GM12872 (cell line): ENCODE data around the gene TTC21A.

Experiments used
- CTCF ChIP-seq: IDR thresholded peaks from 3 replicates; pipeline ENCODE4 v1.5.1; 2011; ENCODE audit warnings: low read depth, mild to moderate bottlenecking, low read length, moderate library complexity; ENCODE audit not compliant: insufficient read depth

The TTC21A gene

DNA sequence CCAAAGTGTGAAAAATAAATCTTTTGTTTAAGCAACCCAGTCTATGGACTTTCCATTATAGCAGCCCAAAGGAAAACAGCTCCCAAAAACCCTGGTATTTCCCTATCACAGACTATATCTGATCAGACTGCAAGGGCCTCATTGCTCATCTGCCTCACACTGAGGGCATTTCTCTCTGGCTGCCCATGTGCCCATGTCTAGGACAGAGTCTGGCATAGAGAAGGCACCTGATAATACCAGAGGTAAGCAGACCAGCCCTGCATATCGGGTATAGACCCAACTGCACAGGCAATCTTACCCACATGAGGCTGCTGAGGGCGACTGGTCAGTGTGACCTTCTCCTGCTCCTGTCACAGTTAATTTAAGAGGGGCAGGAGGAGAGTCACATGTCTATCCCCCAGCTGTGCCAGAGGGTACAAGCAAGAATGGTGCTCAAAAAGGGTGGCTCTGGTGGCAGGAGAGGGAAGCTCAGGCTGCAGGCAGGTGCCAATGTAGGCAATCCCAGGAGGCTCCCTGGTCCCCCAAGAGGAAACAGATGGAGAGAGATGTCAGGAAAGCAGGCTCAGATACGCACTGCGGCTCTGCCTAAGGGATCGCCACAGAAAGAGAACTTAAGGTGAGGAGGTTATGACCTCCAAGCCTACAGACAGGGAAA is 42.8 kb downstream of the TTC21A start:
- peak; percentile 41; the same call in 1 of the 3 replicates for TF ChIP-seq CTCF

- no peak for TF ChIP-seq CTCF
These were observed 43.5 kb downstream of the TTC21A start for GRCh38 chr3:39150803-39151631.

- TF ChIP-seq CTCF = no peak
These were observed 46.4 kb downstream of the TTC21A start for GRCh38 chr3:39153977-39154279.

- TF ChIP-seq CTCF = no peak
These were observed 47.0 kb downstream of the TTC21A start for GRCh38 chr3:39154280-39155021.

- no peak for TF ChIP-seq CTCF
These were observed 48.9 kb downstream of the TTC21A start for GRCh38 chr3:39156421-39156820.

DNA sequence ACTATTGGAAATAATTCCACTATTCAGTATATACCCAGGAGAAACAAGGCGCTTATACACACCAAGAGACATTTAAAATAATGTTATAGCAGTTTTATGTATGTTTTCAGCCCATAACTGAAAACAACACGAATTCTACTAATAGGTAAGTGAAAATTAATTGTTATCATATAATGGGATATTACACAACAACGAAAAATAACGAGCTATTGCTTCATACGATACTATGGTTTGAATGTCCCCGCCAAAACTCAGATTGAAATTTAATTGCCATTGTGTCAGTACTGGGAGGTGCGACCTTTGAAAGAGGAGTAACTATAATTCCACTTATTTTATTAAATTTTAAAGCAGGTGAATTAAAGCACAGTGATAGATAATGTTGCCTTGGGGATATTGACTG is 49.9 kb downstream of the TTC21A start:
- TF ChIP-seq CTCF = no peak

GRCh38 chr3:39158148-39158715 is 50.8 kb downstream of the TTC21A start:
- no peak for TF ChIP-seq CTCF
